Osteoblast (primary cell): ENCODE results near the gene DPYSL3. TPM values are rescaled to one million over a fixed set of nuclear protein-coding genes. Genes with fewer than 3 reads are reported as not detected.
A peak's percentile ranks its signal among the peaks of the same experiment; 100 is the strongest.

ENCODE experiments used
- DNase-seq: peaks from one replicate; pipeline ENCODE4 v3.0.0; 2011; ENCODE audit warnings: low spot score, mixed read lengths; ENCODE audit not compliant: insufficient read length; ENCODE audit errors: missing footprints
- H2AFZ ChIP-seq: 2 replicates; pipeline ENCODE4 v1.6.0; 2011; ENCODE audit warnings: mild to moderate bottlenecking, low read length
- H3K27ac ChIP-seq: 2 replicates; pipeline ENCODE4 v1.5.1; 2011; ENCODE audit warnings: mild to moderate bottlenecking, low read depth, low read length, moderate library complexity
- H3K27me3 ChIP-seq: 2 replicates; pipeline ENCODE4 v1.6.0; 2012; ENCODE audit warnings: mild to moderate bottlenecking, control low read depth, inconsistent platforms, low read length, moderate library complexity; ENCODE audit not compliant: insufficient read depth
- H3K36me3 ChIP-seq: 2 replicates; pipeline ENCODE4 v1.5.1; 2011; ENCODE audit warnings: mild to moderate bottlenecking, low read length, control low read depth, moderate library complexity; ENCODE audit not compliant: insufficient read depth
- H3K4me1 ChIP-seq: 2 replicates; pipeline ENCODE4 v1.5.1; 2011; ENCODE audit warnings: mild to moderate bottlenecking, low read length, control low read depth, moderate library complexity; ENCODE audit not compliant: insufficient read depth
- H3K4me2 ChIP-seq: 2 replicates; pipeline ENCODE4 v1.6.0; 2011; ENCODE audit warnings: mild to moderate bottlenecking, low read length; ENCODE audit not compliant: insufficient read depth
- H3K4me3 ChIP-seq: fragments of 200-600 bp; sonication (generic); 3 replicates; pipeline ENCODE4 v1.5.1; 2012; ENCODE audit warnings: mild to moderate bottlenecking, low read length, inconsistent platforms; ENCODE audit not compliant: insufficient read depth
- H3K79me2 ChIP-seq: 2 replicates; pipeline ENCODE4 v1.6.0; 2012; ENCODE audit warnings: mild to moderate bottlenecking, low read length, control low read depth, inconsistent platforms; ENCODE audit not compliant: insufficient read depth
- H3K9me3 ChIP-seq: 2 replicates; pipeline ENCODE4 v1.5.1; 2011; ENCODE audit warnings: low read depth, low read length, control low read depth
- H4K20me1 ChIP-seq: 2 replicates; pipeline ENCODE4 v1.6.0; 2012; ENCODE audit warnings: mild to moderate bottlenecking, low read length, control low read depth; ENCODE audit not compliant: insufficient read depth
- total RNA-seq: library from RNA; depleted of rRNA; stranded (reverse); fragments of >200 nt; gene quantifications from 2 replicates; pipeline ENCODE4 v1.2.3, GENCODE V29; 2012
- TF ChIP-seq, protein P1 (sequence below): IDR thresholded peaks from 2 replicates; pipeline ENCODE4 v1.5.1; 2011; ENCODE audit warnings: mild to moderate bottlenecking, low read depth, low read length, moderate library complexity; ENCODE audit errors: extremely low read depth

DPYSL3 gene
- total RNA-seq, 1 donor = 119 TPM

GRCh38 chr5:147458581-147458980, 51.3 kb downstream of the DPYSL3 start:
- H2AFZ ChIP-seq = no peak overlapping the region
- H3K4me1 ChIP-seq = peaks cover 31% of the 10 kb centered on the region
- no peak for DNase-seq
- H4K20me1 ChIP-seq = no peaks in the 10 kb centered on the region
- H3K9me3 ChIP-seq = peaks cover 1% of the 10 kb centered on the region
- TF ChIP-seq, protein P1, sequence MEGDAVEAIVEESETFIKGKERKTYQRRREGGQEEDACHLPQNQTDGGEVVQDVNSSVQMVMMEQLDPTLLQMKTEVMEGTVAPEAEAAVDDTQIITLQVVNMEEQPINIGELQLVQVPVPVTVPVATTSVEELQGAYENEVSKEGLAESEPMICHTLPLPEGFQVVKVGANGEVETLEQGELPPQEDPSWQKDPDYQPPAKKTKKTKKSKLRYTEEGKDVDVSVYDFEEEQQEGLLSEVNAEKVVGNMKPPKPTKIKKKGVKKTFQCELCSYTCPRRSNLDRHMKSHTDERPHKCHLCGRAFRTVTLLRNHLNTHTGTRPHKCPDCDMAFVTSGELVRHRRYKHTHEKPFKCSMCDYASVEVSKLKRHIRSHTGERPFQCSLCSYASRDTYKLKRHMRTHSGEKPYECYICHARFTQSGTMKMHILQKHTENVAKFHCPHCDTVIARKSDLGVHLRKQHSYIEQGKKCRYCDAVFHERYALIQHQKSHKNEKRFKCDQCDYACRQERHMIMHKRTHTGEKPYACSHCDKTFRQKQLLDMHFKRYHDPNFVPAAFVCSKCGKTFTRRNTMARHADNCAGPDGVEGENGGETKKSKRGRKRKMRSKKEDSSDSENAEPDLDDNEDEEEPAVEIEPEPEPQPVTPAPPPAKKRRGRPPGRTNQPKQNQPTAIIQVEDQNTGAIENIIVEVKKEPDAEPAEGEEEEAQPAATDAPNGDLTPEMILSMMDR = no peak
- H3K79me2 ChIP-seq = peaks cover 5% of the 10 kb centered on the region
- H3K27ac ChIP-seq = no peak overlapping the region
- no peaks in the 10 kb centered on the region for H3K27me3 ChIP-seq
- no peaks in the 10 kb centered on the region for H3K36me3 ChIP-seq
- no peak overlapping the region for H3K4me3 ChIP-seq
- H3K4me2 ChIP-seq = no peak overlapping the region

DNA sequence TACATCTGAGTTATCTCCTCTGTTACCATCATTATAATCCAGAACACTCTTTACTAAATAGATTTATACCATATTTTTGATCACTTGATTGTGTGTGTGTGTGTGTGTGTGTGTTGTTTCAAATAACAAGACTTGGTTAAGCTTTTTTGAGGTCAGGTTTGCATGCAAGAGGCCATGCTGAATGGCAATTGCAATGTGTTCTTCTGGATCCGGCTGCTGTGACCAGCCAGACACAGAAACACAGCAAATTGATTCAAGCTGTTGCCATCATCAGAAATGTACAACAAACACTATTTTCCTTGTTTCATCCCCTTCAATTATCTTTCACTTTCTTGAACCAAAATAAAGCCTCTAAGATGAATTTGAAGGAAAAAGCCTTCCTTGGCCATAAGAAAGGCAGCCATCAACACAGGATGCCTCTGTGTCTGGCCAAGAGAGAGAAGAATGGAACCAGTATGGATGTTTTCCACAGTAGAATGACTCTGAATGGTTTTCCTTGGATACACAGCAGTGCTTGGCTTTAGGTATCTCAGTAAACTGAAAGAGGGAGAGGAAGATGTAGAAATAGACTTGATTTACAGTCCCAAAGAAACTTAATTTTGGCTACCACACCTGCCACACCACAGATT, 53.9 kb downstream of the DPYSL3 start:
- peaks cover 5% of the 10 kb centered on the region for H3K27me3 ChIP-seq
- no peak overlapping the region for H3K27ac ChIP-seq
- no peak for DNase-seq
- peaks cover 4% of the 10 kb centered on the region for H4K20me1 ChIP-seq
- peaks cover 22% of the 10 kb centered on the region for H3K4me1 ChIP-seq
- no peaks in the 10 kb centered on the region for H3K36me3 ChIP-seq
- no peak overlapping the region for H3K4me3 ChIP-seq
- H2AFZ ChIP-seq = no peak overlapping the region
- TF ChIP-seq, protein P1 = no peak
- no peak overlapping the region for H3K4me2 ChIP-seq
- H3K9me3 ChIP-seq = peaks cover 1% of the 10 kb centered on the region
- H3K79me2 ChIP-seq = peaks cover 15% of the 10 kb centered on the region

DNA sequence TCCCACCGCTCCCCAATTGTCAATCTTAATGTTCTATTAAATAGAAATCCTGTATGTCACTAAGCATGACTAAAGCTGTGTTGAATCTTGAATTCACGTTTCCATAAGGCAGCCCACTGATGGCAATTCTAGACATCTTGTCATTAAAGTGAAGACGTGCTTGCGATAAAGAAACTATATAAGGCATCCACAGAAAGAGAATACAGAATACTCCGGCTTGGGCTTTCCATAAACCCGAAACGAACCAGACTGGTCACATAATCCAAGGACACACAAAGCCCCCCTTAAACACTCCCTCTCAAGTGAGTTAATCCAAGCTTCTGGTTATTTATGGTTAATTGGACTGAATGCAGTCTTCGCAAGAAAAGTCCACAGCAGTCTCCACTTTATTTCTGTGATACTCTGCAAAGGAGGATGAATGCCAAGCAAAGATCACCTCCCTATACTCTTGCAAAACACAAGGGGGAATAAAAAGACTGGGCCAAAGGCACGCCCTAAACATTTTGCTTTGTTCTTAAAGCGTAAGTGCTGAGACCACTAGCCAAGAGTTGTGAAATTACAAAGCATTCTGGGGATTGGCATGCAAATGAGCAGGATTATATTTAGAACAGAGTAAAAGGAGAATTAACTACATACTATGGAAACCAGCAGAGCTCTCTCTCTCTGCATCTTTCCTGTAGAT, 54.7 kb downstream of the DPYSL3 start:
- H3K79me2 ChIP-seq = peaks cover 22% of the 10 kb centered on the region
- peaks cover 5% of the 10 kb centered on the region for H3K27me3 ChIP-seq
- H3K4me1 ChIP-seq = peaks cover 22% of the 10 kb centered on the region
- peak overlapping the region; percentile 9 for H3K4me3 ChIP-seq
- H3K27ac ChIP-seq = peak overlapping the region; percentile 77
- H2AFZ ChIP-seq = no peak overlapping the region
- no peaks in the 10 kb centered on the region for H3K9me3 ChIP-seq
- no peaks in the 10 kb centered on the region for H3K36me3 ChIP-seq
- peak overlapping the region; percentile 72 for H3K4me2 ChIP-seq
- H4K20me1 ChIP-seq = peaks cover 7% of the 10 kb centered on the region
- DNase-seq = no peak
- TF ChIP-seq, protein P1 = no peak

DNA sequence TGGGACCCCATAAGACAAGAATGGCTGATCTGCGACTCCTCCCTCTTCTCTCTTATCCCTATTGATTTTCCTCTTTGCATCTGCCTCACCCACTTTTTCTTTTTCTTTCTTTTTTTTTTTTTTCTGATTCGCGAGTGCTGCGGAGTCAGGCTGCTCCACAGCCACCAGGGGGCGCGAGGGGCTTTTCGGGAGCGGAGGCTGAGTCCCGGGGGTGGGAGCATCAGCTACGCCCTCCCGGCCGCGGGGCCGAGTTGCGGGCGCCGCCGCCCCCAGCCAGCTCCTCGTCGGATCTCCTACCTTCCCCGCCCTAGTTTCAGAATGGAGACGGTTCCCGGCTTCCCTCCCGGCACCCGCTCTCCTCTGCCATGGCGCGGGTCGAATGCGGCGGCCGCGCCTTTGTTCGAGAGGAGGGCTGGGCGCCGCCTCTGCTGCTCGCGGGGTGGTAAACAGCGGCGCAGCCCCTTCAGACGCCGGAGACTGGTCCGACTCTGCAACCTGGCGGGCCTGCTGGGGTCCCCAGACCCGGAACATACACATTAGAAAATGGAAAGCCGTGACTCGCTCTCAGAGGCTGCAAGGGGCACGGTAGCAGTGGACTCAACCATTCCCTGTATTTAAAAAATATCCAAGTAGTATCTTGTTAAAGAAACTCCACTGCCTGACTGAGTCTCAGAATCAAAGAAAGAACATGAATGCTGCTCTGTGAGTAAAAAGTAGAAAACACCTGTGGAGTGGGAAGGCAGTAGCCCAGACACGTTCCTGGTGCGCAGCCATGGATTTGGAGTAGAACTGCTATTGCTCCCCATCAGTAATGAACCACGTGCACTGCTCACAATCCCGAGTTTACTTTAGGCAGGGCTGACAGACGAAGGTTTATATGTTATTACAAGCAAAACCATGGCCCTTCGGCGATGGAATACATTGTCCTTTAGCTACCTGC, 55.7 kb downstream of the DPYSL3 start:
- Histone ChIP-seq H3K9me3 (no peaks in the 10 kb centered on the region), H3K4me2 (peak overlapping the region; percentile 72), H3K79me2 (peaks cover 26% of the 10 kb centered on the region), H3K4me3 (peak overlapping the region; percentile 80), H4K20me1 (peaks cover 7% of the 10 kb centered on the region), H3K27me3 (peaks cover 5% of the 10 kb centered on the region), H3K4me1 (peaks cover 19% of the 10 kb centered on the region), H3K36me3 (no peaks in the 10 kb centered on the region), H3K27ac (peak overlapping the region; percentile 77), H2AFZ (peak overlapping the region; percentile 20)
- DNase-seq = peak; percentile 98
- TF ChIP-seq, protein P1 = peak; percentile 86
